Measurements from ENCODE around the gene MED16. TPM values are rescaled to one million over a fixed set of nuclear protein-coding genes. Genes with fewer than 3 reads are reported as not detected.

MED16 gene
- polyA plus RNA-seq, result 100 to 1,000 TPM in 1 of 3 donors, 10 to 100 TPM in 2; 44.2 to 112 (median 48.0) TPM

GRCh38 chr19:892894-893689 lies at the start of gene MED16, which contains the start of gene RNU6-9:
TSS of gene MED16 (minus strand) at chr19:893187. CDS start at chr19:891131, 2,056 bp downstream.
TSS of gene RNU6-9 (plus strand) at chr19:893484.
- peaks cover 8 to 25% of the 10 kb centered on the region in 2 donors for H3K4me1 Mint-ChIP-seq
- peaks cover 7 to 12% (median 11%) of the 10 kb centered on the region in 3 donors for H3K27me3 Mint-ChIP-seq (ENCODE audit: low read depth in 3 of 3)
- H3K27ac Mint-ChIP-seq, result peak within 1 kb of the TSS; percentile 97 to 100 (median 98)
- DNase-seq, result peak; percentile 93 to 95 (median 95)
- H3K4me3 Mint-ChIP-seq, result peak within 1 kb of the TSS; percentile 85 to 95 (median 94)
- no peaks in the 10 kb centered on the region for H3K9me3 Mint-ChIP-seq
- peaks cover 0 to 3% (median 0%) of the 10 kb centered on the region in 3 donors for H3K36me3 Mint-ChIP-seq

GRCh38 chr19:942133-942645 lies 49.2 kb upstream of the MED16 start:
- no peak for DNase-seq
- H3K27ac Mint-ChIP-seq, result no peak overlapping the region
- H3K27me3 Mint-ChIP-seq (ENCODE audit: low read depth in 3 of 3), result peaks cover 10 to 13% (median 11%) of the 10 kb centered on the region in 3 donors
- no peak overlapping the region for H3K4me3 Mint-ChIP-seq
- H3K4me1 Mint-ChIP-seq, result peaks cover 25 to 26% of the 10 kb centered on the region in 2 donors
- peaks cover 0 to 3% (median 3%) of the 10 kb centered on the region in 3 donors for H3K36me3 Mint-ChIP-seq
- peaks cover 0 to 2% (median 0%) of the 10 kb centered on the region in 6 donors for H3K9me3 Mint-ChIP-seq

GRCh38 chr19:941292-942132 lies 48.5 kb upstream of the MED16 start:
- H3K9me3 Mint-ChIP-seq, result peaks cover 0 to 2% (median 0%) of the 10 kb centered on the region in 6 donors
- peaks cover 0 to 4% (median 4%) of the 10 kb centered on the region in 3 donors for H3K36me3 Mint-ChIP-seq
- H3K27me3 Mint-ChIP-seq (ENCODE audit: low read depth in 3 of 3), result peaks cover 10 to 13% (median 12%) of the 10 kb centered on the region in 3 donors
- H3K4me3 Mint-ChIP-seq, result peak overlapping the region; percentile 67 to 84 (median 80)
- peak overlapping the region; percentile 53 to 82 (median 74) for H3K27ac Mint-ChIP-seq
- DNase-seq, result no peak
- H3K4me1 Mint-ChIP-seq, result peaks cover 28 to 31% of the 10 kb centered on the region in 2 donors

GRCh38 chr19:940591-941291 lies 47.8 kb upstream of the MED16 start:
- H3K27me3 Mint-ChIP-seq (ENCODE audit: low read depth in 3 of 3), result peaks cover 10 to 13% (median 12%) of the 10 kb centered on the region in 3 donors
- peak overlapping the region; percentile 72 to 84 (median 81) for H3K4me3 Mint-ChIP-seq
- peaks cover 28 to 31% of the 10 kb centered on the region in 2 donors for H3K4me1 Mint-ChIP-seq
- peak; percentile 80 to 85 (median 82) for DNase-seq
- peaks cover 0 to 4% (median 4%) of the 10 kb centered on the region in 3 donors for H3K36me3 Mint-ChIP-seq
- H3K27ac Mint-ChIP-seq, result peak overlapping the region; percentile 75 to 93 (median 85)
- peaks cover 0 to 2% (median 0%) of the 10 kb centered on the region in 6 donors for H3K9me3 Mint-ChIP-seq

- Mint-ChIP-seq H3K9me3 (peaks cover 0 to 2% (median 0%) of the 10 kb centered on the region in 6 donors), H3K4me1 (peaks cover 28 to 37% of the 10 kb centered on the region in 2 donors), H3K36me3 (peaks cover 0 to 4% (median 4%) of the 10 kb centered on the region in 3 donors), H3K4me3 (peak overlapping the region; percentile 72 to 83 (median 81)), H3K27ac (peak overlapping the region; percentile 75 to 93 (median 85)), H3K27me3 (ENCODE audit: low read depth in 3 of 3) (peaks cover 10 to 13% (median 12%) of the 10 kb centered on the region in 3 donors)
- no peak for DNase-seq
Observed at GRCh38 chr19:939922-940321, 46.9 kb upstream of the MED16 start.

- Mint-ChIP-seq H3K27ac (peak overlapping the region in 4 of 6 donors; percentile 34 to 93 (median 89)), H3K9me3 (peaks cover 0 to 2% (median 0%) of the 10 kb centered on the region in 6 donors), H3K36me3 (peaks cover 0 to 4% (median 4%) of the 10 kb centered on the region in 3 donors), H3K4me1 (peaks cover 28 to 37% of the 10 kb centered on the region in 2 donors), H3K4me3 (peak overlapping the region in 3 of 5 donors; percentile 17 to 72 (median 42)), H3K27me3 (ENCODE audit: low read depth in 3 of 3) (peaks cover 10 to 13% (median 12%) of the 10 kb centered on the region in 3 donors)
- DNase-seq, result no peak
Observed at GRCh38 chr19:939439-939838, 46.5 kb upstream of the MED16 start.

GRCh38 chr19:938233-938923 lies 45.4 kb upstream of the MED16 start:
- peak overlapping the region in 5 of 6 donors; percentile 26 to 92 (median 41) for H3K27ac Mint-ChIP-seq
- H3K27me3 Mint-ChIP-seq (ENCODE audit: low read depth in 3 of 3), result peaks cover 10 to 13% (median 12%) of the 10 kb centered on the region in 3 donors
- no peak for DNase-seq
- H3K4me3 Mint-ChIP-seq, result peak overlapping the region in 2 of 5 donors; percentile 27 to 41
- peaks cover 28 to 42% of the 10 kb centered on the region in 2 donors for H3K4me1 Mint-ChIP-seq
- peaks cover 0 to 2% (median 0%) of the 10 kb centered on the region in 6 donors for H3K9me3 Mint-ChIP-seq
- peaks cover 0 to 4% (median 4%) of the 10 kb centered on the region in 3 donors for H3K36me3 Mint-ChIP-seq

GRCh38 chr19:937259-937694 lies 44.3 kb upstream of the MED16 start:
- peaks cover 0 to 2% (median 0%) of the 10 kb centered on the region in 6 donors for H3K9me3 Mint-ChIP-seq
- peaks cover 34 to 47% of the 10 kb centered on the region in 2 donors for H3K4me1 Mint-ChIP-seq
- peaks cover 0 to 4% (median 4%) of the 10 kb centered on the region in 3 donors for H3K36me3 Mint-ChIP-seq
- H3K27ac Mint-ChIP-seq, result peak overlapping the region in 5 of 6 donors; percentile 74 to 93 (median 87)
- peaks cover 10 to 15% (median 12%) of the 10 kb centered on the region in 3 donors for H3K27me3 Mint-ChIP-seq (ENCODE audit: low read depth in 3 of 3)
- peak; percentile 69 to 78 (median 72) for DNase-seq
- H3K4me3 Mint-ChIP-seq, result peak overlapping the region; percentile 13 to 73 (median 59)

GRCh38 chr19:936175-936546 lies 43.2 kb upstream of the MED16 start:
- H3K27me3 Mint-ChIP-seq (ENCODE audit: low read depth in 3 of 3), result peaks cover 5 to 12% (median 12%) of the 10 kb centered on the region in 3 donors
- H3K27ac Mint-ChIP-seq, result no peak overlapping the region
- no peak overlapping the region for H3K4me3 Mint-ChIP-seq
- peaks cover 0 to 4% (median 4%) of the 10 kb centered on the region in 3 donors for H3K36me3 Mint-ChIP-seq
- peaks cover 27 to 47% of the 10 kb centered on the region in 2 donors for H3K4me1 Mint-ChIP-seq
- peaks cover 0 to 2% (median 0%) of the 10 kb centered on the region in 6 donors for H3K9me3 Mint-ChIP-seq
- no peak for DNase-seq

GRCh38 chr19:934865-935479 lies 42.0 kb upstream of the MED16 start:
- Mint-ChIP-seq H3K27me3 (ENCODE audit: low read depth in 3 of 3) (peaks cover 5 to 12% (median 10%) of the 10 kb centered on the region in 3 donors), H3K36me3 (peaks cover 0 to 4% (median 4%) of the 10 kb centered on the region in 3 donors), H3K4me3 (peak overlapping the region in 2 of 5 donors; percentile 6 to 24), H3K9me3 (peaks cover 0 to 2% (median 0%) of the 10 kb centered on the region in 6 donors), H3K27ac (peak overlapping the region in 1 of 6 donors; percentile 61), H3K4me1 (peaks cover 20 to 43% of the 10 kb centered on the region in 2 donors)
- peak; percentile 46 to 54 (median 53) for DNase-seq

- peaks cover 0 to 4% (median 4%) of the 10 kb centered on the region in 3 donors for H3K36me3 Mint-ChIP-seq
- no peak overlapping the region for H3K27ac Mint-ChIP-seq
- no peak for DNase-seq
- H3K4me1 Mint-ChIP-seq, result peaks cover 18 to 42% of the 10 kb centered on the region in 2 donors
- H3K4me3 Mint-ChIP-seq, result peak overlapping the region in 1 of 5 donors; percentile 36
- peaks cover 0 to 2% (median 0%) of the 10 kb centered on the region in 6 donors for H3K9me3 Mint-ChIP-seq
- H3K27me3 Mint-ChIP-seq (ENCODE audit: low read depth in 3 of 3), result peaks cover 5 to 10% (median 8%) of the 10 kb centered on the region in 3 donors
Observed at GRCh38 chr19:934197-934840, 41.3 kb upstream of the MED16 start.

Data from immature natural killer cell (primary cell).